GM12801 (cell line): ENCODE measurements around the gene CCDC88B.

Experiments
- CTCF ChIP-seq: IDR thresholded peaks from one replicate; pipeline ENCODE4 v1.5.1; 2011; ENCODE audit warnings: control low read depth; ENCODE audit not compliant: insufficient read length; ENCODE audit errors: extremely low read depth

The CCDC88B gene

GRCh38 chr11:64303109-64304031 lies 36.6 kb upstream of the CCDC88B start:
- TF ChIP-seq CTCF, result no peak

- TF ChIP-seq CTCF, result no peak
Observed at GRCh38 chr11:64304032-64304315, 36.0 kb upstream of the CCDC88B start.

GRCh38 chr11:64304316-64305072 lies 35.5 kb upstream of the CCDC88B start:
- TF ChIP-seq CTCF, result no peak

DNA sequence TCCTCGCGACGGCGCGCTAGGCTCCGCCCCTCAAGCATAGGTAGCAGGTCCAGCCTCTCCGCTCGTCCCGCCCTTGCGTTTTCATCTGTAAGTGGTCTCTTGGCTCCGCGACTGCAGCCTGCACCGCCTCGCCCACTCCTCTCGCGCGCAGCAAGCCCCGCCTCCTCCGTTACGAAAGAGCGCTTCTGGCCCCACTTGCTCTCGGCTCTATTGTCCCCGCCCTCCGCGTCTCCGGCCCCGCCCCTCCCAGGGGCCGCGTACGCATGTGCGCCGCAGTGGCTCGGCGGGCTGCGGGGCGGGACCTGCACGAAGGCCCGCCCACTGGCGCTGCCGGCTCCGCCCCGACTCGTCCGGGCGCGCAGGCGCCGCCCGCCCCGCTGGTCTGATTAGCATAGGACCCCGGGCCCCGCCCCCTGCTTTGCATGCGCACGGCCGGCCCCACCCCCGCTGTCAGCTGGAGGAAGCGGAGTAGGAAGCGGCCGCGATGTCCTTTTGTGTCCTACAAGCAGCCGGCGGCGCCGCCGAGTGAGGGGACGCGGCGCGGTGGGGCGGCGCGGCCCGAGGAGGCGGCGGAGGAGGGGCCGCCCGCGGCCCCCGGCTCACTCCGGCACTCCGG lies 34.8 kb upstream of the CCDC88B start, which contains the start of gene ESRRA:
Gene ESRRA, plus strand, starts transcription at position 450 of the 616 bp plus-strand sequence. CDS start 1,656 bp downstream, outside the sequence.
- no peak for TF ChIP-seq CTCF

DNA sequence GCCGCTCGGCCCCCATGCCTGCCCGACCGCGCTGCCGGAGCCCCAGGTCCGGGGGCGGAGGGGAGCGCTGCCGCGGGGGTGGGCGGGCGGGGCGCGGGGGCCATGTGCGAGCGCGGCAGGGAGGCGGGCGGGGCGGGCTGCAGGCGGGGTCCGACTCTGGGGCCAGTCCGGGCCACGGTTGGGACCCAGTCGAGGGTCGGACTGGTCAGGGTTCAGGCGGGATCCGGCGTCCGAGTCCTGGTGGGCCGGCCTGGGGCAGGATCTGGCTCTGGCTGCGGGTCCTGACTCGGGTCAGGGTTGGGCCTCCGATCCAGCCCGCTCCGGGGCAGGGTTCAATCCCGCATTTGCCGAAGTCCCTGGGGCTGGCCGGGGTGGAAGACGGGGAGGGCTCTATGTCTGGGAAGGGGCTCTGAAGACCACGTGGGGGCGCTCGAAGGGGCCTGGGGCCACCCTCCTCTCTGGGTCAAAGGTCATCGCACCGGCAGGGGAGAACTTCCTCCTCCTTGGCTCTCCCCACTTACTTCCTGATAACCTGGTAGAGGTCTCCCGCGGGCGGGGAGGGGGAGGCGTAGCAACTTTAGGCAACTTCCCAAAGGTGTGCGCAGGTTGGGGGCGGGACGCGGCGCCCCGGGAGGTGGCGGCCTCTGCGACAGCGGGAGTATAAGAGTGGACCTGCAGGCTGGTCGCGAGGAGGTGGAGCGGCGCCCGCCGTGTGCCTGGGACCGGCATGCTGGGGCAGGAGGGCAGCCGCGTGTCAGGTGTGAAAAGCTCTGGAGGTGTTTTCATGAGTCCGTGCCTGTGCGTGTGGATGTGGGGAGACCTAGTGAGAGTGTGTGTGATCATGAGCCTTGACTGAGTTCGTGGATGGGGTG lies 34.1 kb upstream of the CCDC88B start:
- TF ChIP-seq CTCF, result no peak

GRCh38 chr11:64306563-64306875 lies 33.5 kb upstream of the CCDC88B start:
- TF ChIP-seq CTCF, result no peak
